ENCODE results near the gene CFAP97. TPM values are rescaled to one million over a fixed set of nuclear protein-coding genes. Genes with fewer than 3 reads are reported as not detected.
"Not testable (repeated sequence)": the region's sequence is repeated elsewhere in the genome, so short reads cannot be mapped to it uniquely, and the experiment has no call there.

CFAP97 gene
- total RNA-seq, 4 donors from 2014 or later, result 6.5 to 14.1 (median 10.8) TPM

DNA sequence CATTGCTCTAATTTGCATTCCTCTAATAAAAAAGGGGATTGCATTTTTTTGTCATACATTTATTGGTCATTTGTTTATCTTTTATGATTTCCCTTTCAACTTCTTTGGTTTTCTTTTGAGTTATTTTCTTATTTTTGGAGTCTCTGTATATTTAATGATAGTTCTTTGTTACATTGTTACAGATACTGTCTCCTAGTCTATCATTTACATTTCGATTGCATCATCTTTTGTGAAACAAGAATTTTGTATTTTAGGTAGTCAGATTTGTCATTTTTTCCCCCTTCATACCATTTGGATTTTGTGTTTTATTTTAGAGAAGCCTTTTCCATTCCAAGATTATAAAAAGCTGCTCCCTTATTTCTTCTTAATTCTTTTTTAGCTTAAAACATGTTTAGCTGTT lies 42.7 kb upstream of the CFAP97 start:
- H3K9me3 ChIP-seq, result no peaks in the 10 kb centered on the region
- in situ Hi-C loops (cut with MboI; ENCODE audit: low sequenced_read_pairs in 4 of 4) (no loop called here), intact Hi-C loops (cut with DNase I; ENCODE audit: low total_unique reads) (no loop called here)

DNA sequence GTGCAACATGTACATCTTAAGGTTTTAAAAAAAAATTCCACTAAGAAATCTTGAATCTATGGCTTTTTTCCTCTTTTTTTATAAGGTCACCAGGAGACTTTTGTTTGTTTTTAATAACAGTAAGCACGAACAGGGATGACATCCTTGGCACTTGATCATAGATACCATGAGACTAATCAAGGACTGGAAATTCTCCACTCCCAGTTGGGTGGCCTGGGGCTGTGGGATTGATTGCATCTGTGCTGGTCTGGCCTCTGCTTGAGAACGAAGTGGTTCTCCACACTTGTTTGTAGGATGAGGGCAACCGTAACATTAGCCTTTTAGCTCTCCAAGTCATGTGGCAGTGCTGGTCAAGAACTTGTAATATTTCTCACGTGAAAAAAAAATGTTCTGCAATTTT lies 41.0 kb upstream of the CFAP97 start:
- H3K36me3 ChIP-seq, result no peaks in the 10 kb centered on the region
- intact Hi-C loops (cut with DNase I; ENCODE audit: low total_unique reads) (no loop called here), in situ Hi-C loops (cut with MboI; ENCODE audit: low sequenced_read_pairs in 4 of 4) (no loop called here)
- H3K9me3 ChIP-seq, result no peaks in the 10 kb centered on the region
- no peak overlapping the region for H3K4me3 ChIP-seq
- no peak for TF ChIP-seq POLR2A (IDR thresholded peaks at IDR 0.05)
- TF ChIP-seq, protein P1, sequence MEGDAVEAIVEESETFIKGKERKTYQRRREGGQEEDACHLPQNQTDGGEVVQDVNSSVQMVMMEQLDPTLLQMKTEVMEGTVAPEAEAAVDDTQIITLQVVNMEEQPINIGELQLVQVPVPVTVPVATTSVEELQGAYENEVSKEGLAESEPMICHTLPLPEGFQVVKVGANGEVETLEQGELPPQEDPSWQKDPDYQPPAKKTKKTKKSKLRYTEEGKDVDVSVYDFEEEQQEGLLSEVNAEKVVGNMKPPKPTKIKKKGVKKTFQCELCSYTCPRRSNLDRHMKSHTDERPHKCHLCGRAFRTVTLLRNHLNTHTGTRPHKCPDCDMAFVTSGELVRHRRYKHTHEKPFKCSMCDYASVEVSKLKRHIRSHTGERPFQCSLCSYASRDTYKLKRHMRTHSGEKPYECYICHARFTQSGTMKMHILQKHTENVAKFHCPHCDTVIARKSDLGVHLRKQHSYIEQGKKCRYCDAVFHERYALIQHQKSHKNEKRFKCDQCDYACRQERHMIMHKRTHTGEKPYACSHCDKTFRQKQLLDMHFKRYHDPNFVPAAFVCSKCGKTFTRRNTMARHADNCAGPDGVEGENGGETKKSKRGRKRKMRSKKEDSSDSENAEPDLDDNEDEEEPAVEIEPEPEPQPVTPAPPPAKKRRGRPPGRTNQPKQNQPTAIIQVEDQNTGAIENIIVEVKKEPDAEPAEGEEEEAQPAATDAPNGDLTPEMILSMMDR (IDR thresholded peaks at IDR 0.05 in 4 of 5, conservative IDR thresholded peaks at IDR 0.05 in 1 of 5), result no peak
- no peak for DNase-seq
- peaks cover 0 to 7% of the 10 kb centered on the region in 2 donors for H3K4me1 ChIP-seq
- no peak overlapping the region for H3K27ac ChIP-seq
- no peak for ATAC-seq
- no peaks in the 10 kb centered on the region for H3K27me3 ChIP-seq

More for the DNA sequence above, 42.7 kb upstream of the CFAP97 start:
- no peak for DNase-seq
- H3K27ac ChIP-seq, result no peak overlapping the region
- no peak for TF ChIP-seq POLR2A (IDR thresholded peaks at IDR 0.05)
- TF ChIP-seq, protein P1 (IDR thresholded peaks at IDR 0.05 in 4 of 5, conservative IDR thresholded peaks at IDR 0.05 in 1 of 5), result no peak
- H3K36me3 ChIP-seq, result no peaks in the 10 kb centered on the region
- H3K4me3 ChIP-seq, result no peak overlapping the region
- no peaks in the 10 kb centered on the region for H3K27me3 ChIP-seq
- no peak for ATAC-seq
- peaks cover 0 to 7% of the 10 kb centered on the region in 2 donors for H3K4me1 ChIP-seq

DNA sequence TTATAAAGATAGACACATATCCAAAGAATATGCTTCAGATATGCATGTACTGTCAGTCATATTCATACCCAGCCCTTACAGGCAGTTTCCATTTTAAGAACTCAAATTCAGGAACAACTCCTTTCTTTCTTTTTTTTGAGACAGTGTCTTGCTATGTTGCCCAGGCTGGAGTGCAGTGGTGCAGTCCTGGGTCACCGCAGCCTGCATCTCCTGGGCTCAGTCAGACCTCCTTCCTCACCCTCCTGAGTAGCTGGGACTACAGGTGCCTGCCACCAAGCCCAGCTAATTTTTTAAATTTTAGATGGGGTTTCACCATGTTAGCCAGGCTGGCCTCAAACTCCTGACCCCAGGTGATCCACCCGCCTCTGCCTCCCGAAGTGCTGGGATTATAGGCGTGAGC lies 40.1 kb upstream of the CFAP97 start:
- no peaks in the 10 kb centered on the region for H3K36me3 ChIP-seq
- H3K27me3 ChIP-seq, result no peaks in the 10 kb centered on the region
- H3K27ac ChIP-seq, result no peak overlapping the region
- DNase-seq, result no peak
- intact Hi-C loops (cut with DNase I; ENCODE audit: low total_unique reads) (no loop called here), in situ Hi-C loops (cut with MboI; ENCODE audit: low sequenced_read_pairs in 4 of 4) (no loop called here)
- peaks cover 0 to 7% of the 10 kb centered on the region in 2 donors for H3K4me1 ChIP-seq
- no peaks in the 10 kb centered on the region for H3K9me3 ChIP-seq
- no peak overlapping the region for H3K4me3 ChIP-seq
- ATAC-seq, result no peak
- no peak for TF ChIP-seq POLR2A (IDR thresholded peaks at IDR 0.05)
- TF ChIP-seq, protein P1 (IDR thresholded peaks at IDR 0.05 in 4 of 5, conservative IDR thresholded peaks at IDR 0.05 in 1 of 5), result no peak

DNA sequence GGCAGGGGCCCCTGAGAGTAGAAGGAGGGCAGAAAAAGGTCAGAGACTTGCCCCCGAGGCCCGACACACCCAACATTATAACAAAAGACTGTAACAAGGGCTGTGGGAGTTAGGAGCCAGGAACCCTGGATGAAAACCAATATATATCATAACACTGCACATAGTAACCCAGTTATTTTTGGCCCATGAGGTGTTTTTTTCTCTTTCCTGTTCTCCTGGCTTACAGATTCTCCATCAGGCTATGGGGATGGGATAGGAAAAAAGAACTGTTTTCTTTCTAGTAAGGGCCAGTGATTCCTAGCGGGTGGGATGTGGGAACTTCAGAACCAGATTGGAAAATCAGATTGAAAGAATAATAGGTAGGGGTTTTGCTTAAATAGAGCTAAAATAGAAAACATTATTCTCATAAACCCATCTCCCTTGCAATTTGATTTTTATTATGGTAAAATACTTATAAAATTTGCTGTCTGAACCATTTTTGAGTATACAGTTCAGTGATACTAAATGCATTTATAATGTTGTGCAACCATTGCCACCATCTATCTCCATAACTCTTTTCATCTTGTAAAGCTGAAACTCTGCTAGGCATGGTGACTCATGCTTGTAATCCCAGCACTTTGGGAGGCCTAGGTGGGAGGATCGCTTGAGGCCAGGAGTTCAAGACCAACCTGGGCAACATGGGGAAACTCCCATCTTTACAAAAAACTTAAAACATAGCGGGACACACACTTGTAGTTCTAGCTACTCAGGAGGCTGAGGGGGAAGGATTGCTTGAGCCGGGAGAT lies 39.1 kb upstream of the CFAP97 start:
- Histone ChIP-seq H3K4me3 (no peak overlapping the region), H3K27ac (no peak overlapping the region), H3K9me3 (no peaks in the 10 kb centered on the region), H3K4me1 (peaks cover 0 to 7% of the 10 kb centered on the region in 2 donors), H3K36me3 (no peaks in the 10 kb centered on the region), H3K27me3 (no peaks in the 10 kb centered on the region)
- no peak for DNase-seq
- intact Hi-C loops (cut with DNase I; ENCODE audit: low total_unique reads) (no loop called here), in situ Hi-C loops (cut with MboI; ENCODE audit: low sequenced_read_pairs in 4 of 4) (no loop called here)
- ATAC-seq, result no peak
- TF ChIP-seq, protein P1 (IDR thresholded peaks at IDR 0.05 in 4 of 5, conservative IDR thresholded peaks at IDR 0.05 in 1 of 5), result no peak
- no peak for TF ChIP-seq POLR2A (IDR thresholded peaks at IDR 0.05)

DNA sequence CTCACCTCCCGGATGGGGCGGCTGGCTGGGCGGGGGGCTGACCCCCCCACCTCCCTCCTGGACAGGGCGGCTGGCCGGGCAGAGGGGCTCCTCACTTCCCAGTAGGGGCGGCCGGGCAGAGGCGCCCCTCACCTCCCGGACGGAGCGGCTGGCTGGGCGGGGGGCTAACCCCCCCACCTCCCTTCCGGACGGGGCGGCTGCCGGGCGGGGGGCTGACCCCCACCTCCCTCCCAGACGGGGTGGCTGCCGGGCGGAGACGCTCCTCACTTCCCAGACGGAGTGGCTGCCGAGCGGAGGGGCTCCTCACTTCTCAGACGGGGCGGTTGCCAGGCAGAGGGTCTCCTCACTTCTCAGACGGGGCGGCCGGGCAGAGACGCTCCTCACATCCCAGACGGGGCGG lies 36.7 kb upstream of the CFAP97 start:
- H3K27ac ChIP-seq; H3K27me3 ChIP-seq; H3K9me3 ChIP-seq; in situ Hi-C loops (cut with MboI; ENCODE audit: low sequenced_read_pairs in 4 of 4); ATAC-seq; intact Hi-C loops (cut with DNase I; ENCODE audit: low total_unique reads); DNase-seq; H3K4me1 ChIP-seq; H3K36me3 ChIP-seq; H3K4me3 ChIP-seq: not testable (repeated sequence)
